SHP77 treated with DMSO at 0.1 percent for 48 hours (cell line): Measurements from ENCODE around the gene ASIC4.

ENCODE experiments used
- DNase-seq: peaks from one replicate; lab custom pipeline; 2025; lab: John Stamatoyannopoulos, UW

ASIC4 gene

GRCh38 chr2:219533930-219534661, 19.8 kb downstream of the ASIC4 start:
- no peak for DNase-seq

GRCh38 chr2:219536425-219536824, 22.1 kb downstream of the ASIC4 start:
- DNase-seq: no peak

GRCh38 chr2:219536967-219537366, 22.7 kb downstream of the ASIC4 start:
- no peak for DNase-seq

GRCh38 chr2:219537657-219538488, 23.6 kb downstream of the ASIC4 start:
- DNase-seq: no peak

GRCh38 chr2:219538504-219538951, 24.2 kb downstream of the ASIC4 start:
- DNase-seq: no peak

GRCh38 chr2:219538956-219539788, 24.9 kb downstream of the ASIC4 start:
- no peak for DNase-seq

GRCh38 chr2:219539926-219540678, 25.8 kb downstream of the ASIC4 start:
- no peak for DNase-seq

- DNase-seq: no peak
Measured at GRCh38 chr2:219540784-219541504, 26.7 kb downstream of the ASIC4 start.

- DNase-seq: peak; percentile 72
Measured at GRCh38 chr2:219541611-219542180, 27.4 kb downstream of the ASIC4 start.

- no peak for DNase-seq
Measured at GRCh38 chr2:219542931-219543595, 28.8 kb downstream of the ASIC4 start.

- peak; percentile 93 for DNase-seq
Measured at GRCh38 chr2:219543596-219544358, 29.5 kb downstream of the ASIC4 start, which contains the start of the genes CHPF and TMEM198. TSS of gene CHPF (minus strand) at chr2:219543809. CDS start at chr2:219543538, 271 bp downstream. TSS of gene TMEM198 (plus strand) at chr2:219544028. CDS start at chr2:219544728, 700 bp downstream.

- no peak for DNase-seq
Measured at GRCh38 chr2:219544567-219544966, 30.3 kb downstream of the ASIC4 start.

GRCh38 chr2:219545295-219545942, 31.1 kb downstream of the ASIC4 start:
- DNase-seq: no peak

GRCh38 chr2:219545943-219546352, 31.7 kb downstream of the ASIC4 start:
- no peak for DNase-seq

- DNase-seq: no peak
Measured at GRCh38 chr2:219547621-219548020, 33.3 kb downstream of the ASIC4 start.

- no peak for DNase-seq
Measured at GRCh38 chr2:219548990-219549389, 34.7 kb downstream of the ASIC4 start.

- no peak for DNase-seq
Measured at GRCh38 chr2:219549619-219550018, 35.3 kb downstream of the ASIC4 start.
